ENCODE results near the gene FAM219B. TPM values are rescaled to one million over a fixed set of nuclear protein-coding genes. Genes with fewer than 3 reads are reported as not detected.

Gene FAM219B
- total and polyA plus RNA-seq, 10 of the 15 experiments (the other 5 are each of a cell fraction or from before 2014, with no cell fraction given), result 7.6 to 53.2 (median 29.4) TPM

DNA sequence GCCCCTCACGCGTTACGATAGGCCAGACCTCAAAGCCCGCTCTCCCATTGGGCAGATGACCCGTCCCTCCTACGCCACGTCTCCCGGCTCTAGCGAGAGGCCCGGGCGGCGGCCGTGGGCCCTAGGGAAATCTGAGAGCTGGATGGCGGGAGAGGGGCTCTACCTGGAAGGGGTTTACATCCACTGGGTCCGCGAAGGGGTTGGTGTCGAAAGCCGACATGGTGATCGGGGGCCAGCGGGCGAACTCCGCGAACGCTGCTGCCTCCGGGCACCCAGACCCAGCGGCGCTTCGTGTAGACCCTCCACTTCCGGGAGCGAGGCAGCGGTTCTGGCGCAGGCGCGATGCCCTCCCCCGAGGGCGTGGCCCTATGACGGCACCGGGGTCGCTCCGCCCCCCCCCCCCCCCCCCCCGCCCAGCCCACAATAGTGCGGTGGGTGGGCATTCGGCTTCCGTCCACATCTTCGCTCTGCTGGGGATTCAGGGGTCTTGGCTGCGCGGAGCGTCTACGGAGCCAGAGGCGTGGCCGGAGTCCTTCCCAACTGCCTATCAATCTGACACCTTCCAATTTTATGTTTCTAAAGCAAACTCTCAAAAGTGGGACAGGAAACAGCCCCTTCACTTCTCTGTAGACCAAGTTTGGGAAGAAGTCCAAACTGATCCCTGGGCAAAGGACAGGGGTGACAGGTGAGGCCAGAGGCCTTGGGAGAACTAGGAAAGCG is 33.5 kb downstream of the FAM219B start, which contains the start of gene SCAMP2:
Gene SCAMP2 (minus strand): TSS at position 330 of the 720 bp plus-strand sequence. CDS start 110 bp downstream, at position 220.
- ChIA-PET CTCF (interaction anchor here (0.9 to 11.2 kb wide), 3 partner anchors 10 to 86 kb away, joined by 3 to 129 read pairs (median 11); no protein-coding TSS in a partner anchor), RAD21 (ENCODE audit: unreplicated experiment) (interaction anchor here (1.0 to 2.5 kb wide), 5 partner anchors 11 to 102 kb away, joined by 3 to 13 read pairs (median 3); partner anchors contain the start of gene CSK), POLR2A (interaction anchor here (0.5 to 2.4 kb wide), 7 partner anchors 11 to 150 kb away, joined by 3 to 7 read pairs (median 5); no protein-coding TSS in a partner anchor), SMC1A (ENCODE audit: uncharacterized antibody, unreplicated experiment) (interaction anchor here (0.9 to 2.7 kb wide), 6 partner anchors 10 to 95 kb away, joined by 3 to 15 read pairs (median 3); partner anchors contain the start of gene FAM219B)
- peaks cover 45% of the 10 kb centered on the region for H3K79me2 ChIP-seq (ENCODE audit: control insufficient read depth, insufficient read depth, low read length)
- peak within 1 kb of the TSS; percentile 100 for H3K4me2 ChIP-seq (ENCODE audit: control insufficient read depth, insufficient read depth)
- peak within 1 kb of the TSS; percentile 70 for H3K9ac ChIP-seq (ENCODE audit: control insufficient read depth, insufficient read depth, low read length)
- ATAC-seq, result peak; percentile 92
- intact Hi-C loops (cut with micrococcal nuclease; ENCODE audit: unreplicated experiment) (no loop called here), in situ Hi-C loops (cut with MboI) (no loop called here)
- no peaks in the 10 kb centered on the region for H4K20me1 ChIP-seq (ENCODE audit: control insufficient read depth, insufficient read depth)
- H3K4me3 ChIP-seq, result peak within 1 kb of the TSS; percentile 93
- no peaks in the 10 kb centered on the region for H3K27me3 ChIP-seq (replicated peaks in 1 of 2; ENCODE audit: control insufficient read depth in 2 of 2, insufficient read depth in 2 of 2, low read length in 1 of 2)
- H3K36me3 ChIP-seq (ENCODE audit: control insufficient read depth in 2 of 2, insufficient read depth in 2 of 2, low read length in 1 of 2), result peaks cover 0 to 4% of the 10 kb centered on the region in 2 experiments; a peak in 1 of 4 replicates
- WGBS (ENCODE audit: insufficient coverage, insufficient replicate concordance, low lambda C conversion rate, missing lambda C conversion rate), result under 1% methylated on average over 42 of the region's 52 CpGs
- peaks cover 2% of the 10 kb centered on the region; the same call in 2 of the 3 replicates for H3K9me3 ChIP-seq (replicated peaks; ENCODE audit: control insufficient read depth, insufficient read depth, low read length)
- peak within 1 kb of the TSS; percentile 94 for H3K27ac ChIP-seq (ENCODE audit: control insufficient read depth, insufficient read depth)
- H2AFZ ChIP-seq (ENCODE audit: control insufficient read depth, low read depth, low read length), result peak within 1 kb of the TSS; percentile 91
- peak; percentile 85 for DNase-seq (ENCODE audit: low read depth, low spot score)
- peaks cover 28% of the 10 kb centered on the region for H3K4me1 ChIP-seq (ENCODE audit: control insufficient read depth, insufficient read depth, low read length)
- peak; percentile 69 for FAIRE-seq
- no TSS peak for BruUV-seq (replicated peaks)
- TF ChIP-seq RUNX3 (IDR thresholded peaks at IDR 0.05; ENCODE audit: low read length) (peak; percentile 5; the same call in 1 of the 2 replicates), MYB (IDR thresholded peaks at IDR 0.05; ENCODE audit: borderline replicate concordance, low read depth, low read length) (no peak), ZNF217 (IDR thresholded peaks at IDR 0.05) (no peak), MEF2B (IDR thresholded peaks at IDR 0.05; ENCODE audit: partially characterized antibody, poor library complexity, severe bottlenecking) (peak; percentile 92), CHD4 (IDR thresholded peaks at IDR 0.05) (no peak), ASH2L (IDR thresholded peaks at IDR 0.05; ENCODE audit: borderline replicate concordance, low read depth) (0 out of 2 replicates have a peak, but pooled peaks have one; percentile 39), MTA2 (IDR thresholded peaks at IDR 0.05; ENCODE audit: low read depth) (0 out of 2 replicates have a peak, but pooled peaks have one; percentile 44), ZNF622 (IDR thresholded peaks at IDR 0.05) (no peak), NBN (IDR thresholded peaks at IDR 0.05) (peak; percentile 93), BHLHE40 (IDR thresholded peaks at IDR 0.05; ENCODE audit: borderline replicate concordance in 1 of 2, low read depth in 2 of 2, low read length in 1 of 2) (peak; percentile 24 to 58; a peak in 2 of 4 replicates), YY1 (IDR thresholded peaks at IDR 0.05; ENCODE audit: low read depth, low read length) (0 out of 2 replicates have a peak, but pooled peaks have one; percentile 33), NR2C2 (IDR thresholded peaks at IDR 0.05; ENCODE audit: borderline replicate concordance, control insufficient read depth, insufficient read length, low read depth) (no peak), SRF (IDR thresholded peaks at IDR 0.05; ENCODE audit: low read depth in 2 of 2, low read length in 2 of 2) (no peak), EED (IDR thresholded peaks at IDR 0.05; ENCODE audit: low read depth) (peak; percentile 21; the same call in 1 of the 2 replicates)
- TF ChIP-seq, protein P1, sequence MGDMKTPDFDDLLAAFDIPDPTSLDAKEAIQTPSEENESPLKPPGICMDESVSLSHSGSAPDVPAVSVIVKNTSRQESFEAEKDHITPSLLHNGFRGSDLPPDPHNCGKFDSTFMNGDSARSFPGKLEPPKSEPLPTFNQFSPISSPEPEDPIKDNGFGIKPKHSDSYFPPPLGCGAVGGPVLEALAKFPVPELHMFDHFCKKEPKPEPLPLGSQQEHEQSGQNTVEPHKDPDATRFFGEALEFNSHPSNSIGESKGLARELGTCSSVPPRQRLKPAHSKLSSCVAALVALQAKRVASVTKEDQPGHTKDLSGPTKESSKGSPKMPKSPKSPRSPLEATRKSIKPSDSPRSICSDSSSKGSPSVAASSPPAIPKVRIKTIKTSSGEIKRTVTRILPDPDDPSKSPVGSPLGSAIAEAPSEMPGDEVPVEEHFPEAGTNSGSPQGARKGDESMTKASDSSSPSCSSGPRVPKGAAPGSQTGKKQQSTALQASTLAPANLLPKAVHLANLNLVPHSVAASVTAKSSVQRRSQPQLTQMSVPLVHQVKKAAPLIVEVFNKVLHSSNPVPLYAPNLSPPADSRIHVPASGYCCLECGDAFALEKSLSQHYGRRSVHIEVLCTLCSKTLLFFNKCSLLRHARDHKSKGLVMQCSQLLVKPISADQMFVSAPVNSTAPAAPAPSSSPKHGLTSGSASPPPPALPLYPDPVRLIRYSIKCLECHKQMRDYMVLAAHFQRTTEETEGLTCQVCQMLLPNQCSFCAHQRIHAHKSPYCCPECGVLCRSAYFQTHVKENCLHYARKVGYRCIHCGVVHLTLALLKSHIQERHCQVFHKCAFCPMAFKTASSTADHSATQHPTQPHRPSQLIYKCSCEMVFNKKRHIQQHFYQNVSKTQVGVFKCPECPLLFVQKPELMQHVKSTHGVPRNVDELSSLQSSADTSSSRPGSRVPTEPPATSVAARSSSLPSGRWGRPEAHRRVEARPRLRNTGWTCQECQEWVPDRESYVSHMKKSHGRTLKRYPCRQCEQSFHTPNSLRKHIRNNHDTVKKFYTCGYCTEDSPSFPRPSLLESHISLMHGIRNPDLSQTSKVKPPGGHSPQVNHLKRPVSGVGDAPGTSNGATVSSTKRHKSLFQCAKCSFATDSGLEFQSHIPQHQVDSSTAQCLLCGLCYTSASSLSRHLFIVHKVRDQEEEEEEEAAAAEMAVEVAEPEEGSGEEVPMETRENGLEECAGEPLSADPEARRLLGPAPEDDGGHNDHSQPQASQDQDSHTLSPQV (IDR thresholded peaks at IDR 0.05), result no peak
- TF ChIP-seq, protein P2, sequence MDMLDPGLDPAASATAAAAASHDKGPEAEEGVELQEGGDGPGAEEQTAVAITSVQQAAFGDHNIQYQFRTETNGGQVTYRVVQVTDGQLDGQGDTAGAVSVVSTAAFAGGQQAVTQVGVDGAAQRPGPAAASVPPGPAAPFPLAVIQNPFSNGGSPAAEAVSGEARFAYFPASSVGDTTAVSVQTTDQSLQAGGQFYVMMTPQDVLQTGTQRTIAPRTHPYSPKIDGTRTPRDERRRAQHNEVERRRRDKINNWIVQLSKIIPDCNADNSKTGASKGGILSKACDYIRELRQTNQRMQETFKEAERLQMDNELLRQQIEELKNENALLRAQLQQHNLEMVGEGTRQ (IDR thresholded peaks at IDR 0.05; ENCODE audit: borderline replicate concordance, low read depth, low read length), result no peak
- TF ChIP-seq, protein P3, sequence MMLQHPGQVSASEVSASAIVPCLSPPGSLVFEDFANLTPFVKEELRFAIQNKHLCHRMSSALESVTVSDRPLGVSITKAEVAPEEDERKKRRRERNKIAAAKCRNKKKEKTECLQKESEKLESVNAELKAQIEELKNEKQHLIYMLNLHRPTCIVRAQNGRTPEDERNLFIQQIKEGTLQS (IDR thresholded peaks at IDR 0.05; ENCODE audit: borderline replicate concordance, extremely low read depth, low read depth, low read length), result no peak

Measured in GM12878 (cell line).